ENCODE data around the gene ADAMTSL1.

ADAMTSL1 gene

GRCh38 chr9:18442629-18443491, 31.1 kb upstream of the ADAMTSL1 start:
- Histone ChIP-seq H3K27me3 (ENCODE audit: low read depth, low read length) (no peaks in the 10 kb centered on the region), H3K36me3 (ENCODE audit: control insufficient read depth in 1 of 2, insufficient read depth in 2 of 2, low read length in 2 of 2) (no peaks in the 10 kb centered on the region), H3K9me3 (ENCODE audit: control insufficient read depth in 1 of 2, low read length in 2 of 2) (no peaks in the 10 kb centered on the region), H3K4me3 (ENCODE audit: low read depth in 1 of 2, low read length in 2 of 2) (no peak overlapping the region), H3K27ac (ENCODE audit: low read length) (no peak overlapping the region), H3K4me1 (ENCODE audit: control insufficient read depth in 1 of 2, insufficient read depth in 2 of 2, low read length in 2 of 2) (peaks cover 0 to 18% of the 10 kb centered on the region in 2 donors)

GRCh38 chr9:18447131-18447530, 26.8 kb upstream of the ADAMTSL1 start:
- Histone ChIP-seq H3K9me3 (ENCODE audit: control insufficient read depth in 1 of 2, low read length in 2 of 2) (no peaks in the 10 kb centered on the region), H3K4me3 (ENCODE audit: low read depth in 1 of 2, low read length in 2 of 2) (peak overlapping the region in 1 of 2 donors; percentile 31), H3K27ac (ENCODE audit: low read length) (peak overlapping the region; percentile 9)

GRCh38 chr9:18447541-18447940, 26.4 kb upstream of the ADAMTSL1 start:
- Histone ChIP-seq H3K4me3 (ENCODE audit: low read depth in 1 of 2, low read length in 2 of 2) (peak overlapping the region in 1 of 2 donors; percentile 31), H3K4me1 (ENCODE audit: control insufficient read depth in 1 of 2, insufficient read depth in 2 of 2, low read length in 2 of 2) (peaks cover 0 to 22% of the 10 kb centered on the region in 2 donors), H3K27ac (ENCODE audit: low read length) (peak overlapping the region; percentile 9), H3K9me3 (ENCODE audit: control insufficient read depth in 1 of 2, low read length in 2 of 2) (no peaks in the 10 kb centered on the region), H3K27me3 (ENCODE audit: low read depth, low read length) (no peaks in the 10 kb centered on the region), H3K36me3 (ENCODE audit: control insufficient read depth in 1 of 2, insufficient read depth in 2 of 2, low read length in 2 of 2) (no peaks in the 10 kb centered on the region)

More at GRCh38 chr9:18447131-18447530, 26.8 kb upstream of the ADAMTSL1 start:
- H3K27me3 ChIP-seq (ENCODE audit: low read depth, low read length) = no peaks in the 10 kb centered on the region
- H3K36me3 ChIP-seq (ENCODE audit: control insufficient read depth in 1 of 2, insufficient read depth in 2 of 2, low read length in 2 of 2) = no peaks in the 10 kb centered on the region
- peaks cover 0 to 22% of the 10 kb centered on the region in 2 donors for H3K4me1 ChIP-seq (ENCODE audit: control insufficient read depth in 1 of 2, insufficient read depth in 2 of 2, low read length in 2 of 2)

GRCh38 chr9:18448101-18448500, 25.9 kb upstream of the ADAMTSL1 start:
- no peak overlapping the region for H3K4me3 ChIP-seq (ENCODE audit: low read depth in 1 of 2, low read length in 2 of 2)
- H3K27me3 ChIP-seq (ENCODE audit: low read depth, low read length) = no peaks in the 10 kb centered on the region
- peaks cover 0 to 18% of the 10 kb centered on the region in 2 donors for H3K4me1 ChIP-seq (ENCODE audit: control insufficient read depth in 1 of 2, insufficient read depth in 2 of 2, low read length in 2 of 2)
- peak overlapping the region; percentile 9 for H3K27ac ChIP-seq (ENCODE audit: low read length)
- H3K9me3 ChIP-seq (ENCODE audit: control insufficient read depth in 1 of 2, low read length in 2 of 2) = no peaks in the 10 kb centered on the region
- H3K36me3 ChIP-seq (ENCODE audit: control insufficient read depth in 1 of 2, insufficient read depth in 2 of 2, low read length in 2 of 2) = no peaks in the 10 kb centered on the region

GRCh38 chr9:18451406-18451805, 22.5 kb upstream of the ADAMTSL1 start:
- H3K36me3 ChIP-seq (ENCODE audit: control insufficient read depth in 1 of 2, insufficient read depth in 2 of 2, low read length in 2 of 2) = no peaks in the 10 kb centered on the region
- no peaks in the 10 kb centered on the region for H3K9me3 ChIP-seq (ENCODE audit: control insufficient read depth in 1 of 2, low read length in 2 of 2)
- no peaks in the 10 kb centered on the region for H3K27me3 ChIP-seq (ENCODE audit: low read depth, low read length)
- H3K4me1 ChIP-seq (ENCODE audit: control insufficient read depth in 1 of 2, insufficient read depth in 2 of 2, low read length in 2 of 2) = peaks cover 0 to 18% of the 10 kb centered on the region in 2 donors
- no peak overlapping the region for H3K4me3 ChIP-seq (ENCODE audit: low read depth in 1 of 2, low read length in 2 of 2)
- H3K27ac ChIP-seq (ENCODE audit: low read length) = no peak overlapping the region

- Histone ChIP-seq H3K27me3 (ENCODE audit: low read depth, low read length) (no peaks in the 10 kb centered on the region), H3K4me1 (ENCODE audit: control insufficient read depth in 1 of 2, insufficient read depth in 2 of 2, low read length in 2 of 2) (peaks cover 0 to 9% of the 10 kb centered on the region in 2 donors), H3K27ac (ENCODE audit: low read length) (no peak overlapping the region), H3K36me3 (ENCODE audit: control insufficient read depth in 1 of 2, insufficient read depth in 2 of 2, low read length in 2 of 2) (no peaks in the 10 kb centered on the region), H3K4me3 (ENCODE audit: low read depth in 1 of 2, low read length in 2 of 2) (no peak overlapping the region), H3K9me3 (ENCODE audit: control insufficient read depth in 1 of 2, low read length in 2 of 2) (no peaks in the 10 kb centered on the region)
Observed at GRCh38 chr9:18452276-18452675, 21.7 kb upstream of the ADAMTSL1 start.

- H3K4me1 ChIP-seq (ENCODE audit: control insufficient read depth in 1 of 2, insufficient read depth in 2 of 2, low read length in 2 of 2) = no peaks in the 10 kb centered on the region
- H3K4me3 ChIP-seq (ENCODE audit: low read depth in 1 of 2, low read length in 2 of 2) = no peak overlapping the region
Observed at GRCh38 chr9:18456624-18457237, 17.2 kb upstream of the ADAMTSL1 start.

GRCh38 chr9:18457510-18457909, 16.4 kb upstream of the ADAMTSL1 start:
- H3K4me3 ChIP-seq (ENCODE audit: low read depth in 1 of 2, low read length in 2 of 2) = no peak overlapping the region
- H3K36me3 ChIP-seq (ENCODE audit: control insufficient read depth in 1 of 2, insufficient read depth in 2 of 2, low read length in 2 of 2) = no peaks in the 10 kb centered on the region

More at GRCh38 chr9:18456624-18457237, 17.2 kb upstream of the ADAMTSL1 start:
- H3K27ac ChIP-seq (ENCODE audit: low read length) = no peak overlapping the region
- no peaks in the 10 kb centered on the region for H3K36me3 ChIP-seq (ENCODE audit: control insufficient read depth in 1 of 2, insufficient read depth in 2 of 2, low read length in 2 of 2)
- no peaks in the 10 kb centered on the region for H3K27me3 ChIP-seq (ENCODE audit: low read depth, low read length)
- H3K9me3 ChIP-seq (ENCODE audit: control insufficient read depth in 1 of 2, low read length in 2 of 2) = no peaks in the 10 kb centered on the region

GRCh38 chr9:18459962-18460584, 13.9 kb upstream of the ADAMTSL1 start:
- H3K4me3 ChIP-seq (ENCODE audit: low read depth in 1 of 2, low read length in 2 of 2) = no peak overlapping the region
- no peaks in the 10 kb centered on the region for H3K9me3 ChIP-seq (ENCODE audit: control insufficient read depth in 1 of 2, low read length in 2 of 2)
- H3K27ac ChIP-seq (ENCODE audit: low read length) = no peak overlapping the region
- no peaks in the 10 kb centered on the region for H3K4me1 ChIP-seq (ENCODE audit: control insufficient read depth in 1 of 2, insufficient read depth in 2 of 2, low read length in 2 of 2)
- no peaks in the 10 kb centered on the region for H3K27me3 ChIP-seq (ENCODE audit: low read depth, low read length)
- no peaks in the 10 kb centered on the region for H3K36me3 ChIP-seq (ENCODE audit: control insufficient read depth in 1 of 2, insufficient read depth in 2 of 2, low read length in 2 of 2)

More at GRCh38 chr9:18457510-18457909, 16.4 kb upstream of the ADAMTSL1 start:
- Histone ChIP-seq H3K9me3 (ENCODE audit: control insufficient read depth in 1 of 2, low read length in 2 of 2) (no peaks in the 10 kb centered on the region), H3K4me1 (ENCODE audit: control insufficient read depth in 1 of 2, insufficient read depth in 2 of 2, low read length in 2 of 2) (no peaks in the 10 kb centered on the region), H3K27ac (ENCODE audit: low read length) (no peak overlapping the region), H3K27me3 (ENCODE audit: low read depth, low read length) (no peaks in the 10 kb centered on the region)

GRCh38 chr9:18461496-18461895, 12.5 kb upstream of the ADAMTSL1 start:
- Histone ChIP-seq H3K27ac (ENCODE audit: low read length) (no peak overlapping the region), H3K4me3 (ENCODE audit: low read depth in 1 of 2, low read length in 2 of 2) (no peak overlapping the region), H3K27me3 (ENCODE audit: low read depth, low read length) (no peaks in the 10 kb centered on the region), H3K36me3 (ENCODE audit: control insufficient read depth in 1 of 2, insufficient read depth in 2 of 2, low read length in 2 of 2) (no peaks in the 10 kb centered on the region), H3K4me1 (ENCODE audit: control insufficient read depth in 1 of 2, insufficient read depth in 2 of 2, low read length in 2 of 2) (no peaks in the 10 kb centered on the region), H3K9me3 (ENCODE audit: control insufficient read depth in 1 of 2, low read length in 2 of 2) (no peaks in the 10 kb centered on the region)

GRCh38 chr9:18463991-18464390, 10.0 kb upstream of the ADAMTSL1 start:
- Histone ChIP-seq H3K36me3 (ENCODE audit: control insufficient read depth in 1 of 2, insufficient read depth in 2 of 2, low read length in 2 of 2) (no peaks in the 10 kb centered on the region), H3K4me3 (ENCODE audit: low read depth in 1 of 2, low read length in 2 of 2) (no peak overlapping the region), H3K4me1 (ENCODE audit: control insufficient read depth in 1 of 2, insufficient read depth in 2 of 2, low read length in 2 of 2) (no peaks in the 10 kb centered on the region), H3K9me3 (ENCODE audit: control insufficient read depth in 1 of 2, low read length in 2 of 2) (no peaks in the 10 kb centered on the region), H3K27ac (ENCODE audit: low read length) (no peak overlapping the region), H3K27me3 (ENCODE audit: low read depth, low read length) (no peaks in the 10 kb centered on the region)
